K562 (cell line): Measurements from ENCODE around the gene MED15. TPM values are rescaled to one million over a fixed set of nuclear protein-coding genes. Genes with fewer than 3 reads are reported as not detected.

ENCODE experiments used
- CEBPZ ChIP-seq: fragments of 150-350 bp; IDR thresholded peaks from 2 replicates; pipeline ENCODE4 v1.6.1; 2014; ENCODE audit warnings: low read depth, mild to moderate bottlenecking, low read length, borderline replicate concordance
- GMEB1 ChIP-seq: fragments of 250-450 bp; sonication (Bioruptor Pico); IDR thresholded peaks from 2 replicates; pipeline ENCODE4 v1.4.0; 2020; ENCODE audit warnings: mild to moderate bottlenecking
- JUNB ChIP-seq: fragments of 450-650 bp; formaldehyde crosslinking; conservative IDR thresholded peaks from 2 replicates; pipeline ENCODE4 v1.4.0; 2020; ENCODE audit warnings: mild to moderate bottlenecking
- MAFF ChIP-seq: IDR thresholded peaks from 2 replicates; pipeline ENCODE4 v1.6.1; 2012; ENCODE audit warnings: low read length, improper control_type of control experiment
- NUFIP1 ChIP-seq: fragments of 450-650 bp; IDR thresholded peaks from 2 replicates; pipeline ENCODE4 v1.6.1; 2018; ENCODE audit not compliant: partially characterized antibody
- POLR2G ChIP-seq: fragments of 200-400 bp; formaldehyde crosslinking; IDR thresholded peaks from 2 replicates; pipeline ENCODE4 v1.6.1; 2017; ENCODE audit warnings: low read depth, mild to moderate bottlenecking, antibody characterized with exemption, low read length, moderate library complexity
- POLR2H ChIP-seq: IDR thresholded peaks from 2 replicates; pipeline ENCODE4 v1.6.1; 2016; ENCODE audit warnings: missing genetic modification characterization, low read depth, mild to moderate bottlenecking, control low read depth, missing compliant biosample characterization, moderate library complexity
- RCOR1 ChIP-seq, 2 experiments: IDR thresholded peaks; 2 replicates each; pipeline ENCODE4 v1.6.1; 2012; ENCODE audit warnings: low read depth in 2 of 2, low read length in 2 of 2, borderline replicate concordance in 1 of 2, improper control_type of control experiment in 1 of 2
- RUNX1 ChIP-seq: sonication (generic); IDR thresholded peaks from 2 replicates; pipeline ENCODE4 v1.6.1; 2016; ENCODE audit warnings: antibody characterized with exemption, low read depth
- SMARCA4 ChIP-seq: fragments of 450-650 bp; IDR thresholded peaks from 2 replicates; pipeline ENCODE4 v1.6.1; 2016
- TCF15 ChIP-seq: fragments of 250-450 bp; sonication (Bioruptor Pico); IDR thresholded peaks from 2 replicates; pipeline ENCODE4 v1.8.0; 2022; ENCODE audit warnings: moderate library complexity, mild to moderate bottlenecking, inconsistent platforms
- TRIM25 ChIP-seq: fragments of 450-650 bp; IDR thresholded peaks from 2 replicates; pipeline ENCODE4 v1.7.0; 2016; ENCODE audit warnings: borderline replicate concordance
- polyA plus RNA-seq, 8 experiments: library from polyadenylated mRNA; depleted of rRNA in 4 of 8; stranded (reverse) in 5 of 8; unstranded in 3 of 8; fragments of >200 nt; fragmentation: Nextera tagmentation in 2 of 8; fragmentation: Illumina TruSeq in 1 of 8; extraction: Ambion mirVana in 2 of 8; extraction: Trizol in 1 of 8; gene quantifications; 2 replicates each; pipeline versions ENCODE4 v1.2.1 to v1.2.3, GENCODE V29; 2011 to 2014; ENCODE audit warnings: inconsistent platforms in 1 of 8, missing spikeins in 1 of 8
- total RNA-seq, 7 experiments: library from RNA; depleted of rRNA in 6 of 7; stranded (reverse); fragments of >200 nt in 6 of 7; fragmentation: Illumina TruSeq in 2 of 7; extraction: Trizol in 2 of 7; gene quantifications; 2 replicates each; pipeline versions ENCODE4 v1.2.1 to v1.2.3, GENCODE V29; 2011 to 2021; ENCODE audit warnings: low replicate concordance in 1 of 7

MED15 gene
- total and polyA plus RNA-seq, 9 of the 15 experiments (the other 6 are each of a cell fraction or from before 2014, with no cell fraction given), result 4.0 to 271 (median 60.1) TPM

- TF ChIP-seq TRIM25 (no peak), RUNX1 (no peak), SMARCA4 (no peak), POLR2G (0 out of 2 replicates have a peak, but pooled peaks have one; percentile 44), POLR2H (tag) (no peak), NUFIP1 (no peak), MAFF (no peak), RCOR1 (IDR thresholded peaks at IDR 0.05; ENCODE audit: borderline replicate concordance in 1 of 2, low read depth in 2 of 2, low read length in 2 of 2) (no peak), CEBPZ (no peak), JUNB (CRISPR knock-in tag) (0 out of 2 replicates have a peak, but pooled peaks have one; percentile 21), GMEB1 (CRISPR knock-in tag) (no peak), TCF15 (CRISPR knock-in tag) (peak; percentile 80; the same call in 1 of the 2 replicates)
Measured at GRCh38 chr22:20581503-20582170, 74.2 kb downstream of the MED15 start (continued).
